ENCODE measurements around the gene ACACA.

DNA sequence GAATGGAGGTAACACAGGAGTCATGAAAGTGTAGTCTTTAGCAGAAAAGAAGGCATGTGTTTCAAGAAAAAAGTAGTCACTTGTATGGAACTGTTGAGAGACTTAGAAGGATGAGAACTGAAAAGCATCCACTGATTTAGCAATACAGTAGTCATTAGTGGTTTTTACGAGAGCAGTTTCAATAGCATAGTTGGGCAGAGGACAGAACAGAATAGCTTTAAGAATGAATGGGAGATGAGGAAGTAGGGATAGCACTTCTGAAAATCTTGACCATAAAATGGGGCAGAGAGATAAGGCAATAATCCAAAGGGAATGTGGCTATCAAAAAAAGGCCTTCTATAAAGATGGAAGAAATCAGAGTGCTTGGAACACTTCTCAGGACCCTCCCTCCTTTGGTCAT, 95.7 kb downstream of the ACACA start:
- TF ChIP-seq POLR2AphosphoS5 (IDR thresholded peaks at IDR 0.05; ENCODE audit: low read depth, low read length): no peak
- TF ChIP-seq TAF1 (IDR thresholded peaks at IDR 0.05; ENCODE audit: borderline replicate concordance, low read depth, low read length): no peak

All from GM12892 (cell line).